CD4-positive, alpha-beta T cell treated with Interleukin-15 for 4 hours (primary cell): ENCODE results near the gene TMOD3.
"Not testable (repeated sequence)": the region's sequence is repeated elsewhere in the genome, so short reads cannot be mapped to it uniquely, and the experiment has no call there.

Source experiments
- DNase-seq: peaks from one replicate; pipeline ENCODE4 v3.0.0-alpha.2; 2020; ENCODE audit warnings: low spot score

Gene TMOD3

DNA sequence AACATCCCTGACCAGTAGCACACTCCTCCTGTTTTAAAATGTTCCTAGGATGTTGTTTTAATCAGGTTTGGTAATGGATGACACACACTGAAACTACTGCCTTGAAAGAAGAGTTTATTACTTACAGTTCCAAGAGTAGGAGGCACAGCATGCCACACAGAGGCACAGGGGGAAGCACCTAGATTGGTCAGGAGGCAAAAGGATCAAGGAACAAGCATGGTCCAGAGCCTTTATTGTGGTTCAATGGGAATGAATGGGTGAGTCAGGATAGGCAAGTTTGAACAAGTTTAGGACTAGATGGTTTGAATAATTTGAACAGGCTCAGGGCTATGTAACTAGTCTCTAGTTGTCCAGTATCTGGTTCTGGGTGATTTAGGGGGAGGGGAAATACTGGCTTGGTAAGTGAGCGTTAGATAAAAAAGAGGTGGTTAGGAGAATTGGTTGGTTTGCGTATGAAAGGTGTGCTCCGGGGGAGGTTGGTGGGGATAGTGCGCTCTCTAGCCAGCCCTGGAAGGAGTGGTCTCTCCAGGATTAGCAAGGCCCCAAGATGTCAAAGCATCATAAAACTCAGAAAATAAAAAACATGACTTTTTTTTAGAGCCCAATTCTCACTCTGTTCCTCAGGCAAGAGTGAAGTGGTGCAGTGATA, 35.1 kb downstream of the TMOD3 start:
- no peak for DNase-seq

DNA sequence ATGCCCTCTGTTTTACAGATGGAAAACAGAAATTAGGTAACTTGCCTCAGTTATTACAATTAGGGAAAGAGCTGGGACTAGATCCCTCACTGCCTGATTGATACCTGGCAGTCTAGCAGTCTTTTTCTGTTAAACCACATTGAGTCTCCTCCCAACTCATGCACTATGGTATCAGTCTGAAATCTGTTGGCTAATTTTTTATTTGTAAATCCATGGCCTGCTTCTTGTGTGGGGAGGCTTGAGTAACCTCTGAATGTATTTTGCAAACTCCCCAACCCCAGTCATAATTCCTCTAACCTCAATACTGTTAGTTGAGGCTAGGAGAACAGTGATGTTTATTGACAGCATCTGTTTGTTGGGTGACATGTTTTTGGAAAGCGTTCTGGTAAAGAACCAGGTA, 35.9 kb downstream of the TMOD3 start:
- no peak for DNase-seq

DNA sequence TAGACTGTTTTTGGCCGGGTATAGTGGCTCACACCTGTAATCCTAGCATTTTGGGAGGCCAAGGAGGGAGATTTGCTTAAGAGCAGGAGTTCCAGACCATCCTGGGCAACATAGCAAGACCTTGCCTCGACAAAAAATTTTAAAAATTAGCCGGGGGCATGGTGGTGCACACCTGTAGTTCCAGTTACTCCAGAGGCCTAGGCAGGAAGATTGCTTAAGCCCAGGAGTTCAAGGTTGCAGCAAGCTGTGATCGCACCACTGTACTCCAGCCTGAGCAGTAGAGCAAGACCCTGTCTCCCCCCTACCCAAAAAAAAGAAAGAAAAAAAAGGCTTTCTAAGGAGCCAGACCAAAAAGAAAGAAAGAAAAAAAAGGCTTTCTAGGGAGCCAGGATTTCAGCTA, 36.7 kb downstream of the TMOD3 start:
- DNase-seq: no peak

DNA sequence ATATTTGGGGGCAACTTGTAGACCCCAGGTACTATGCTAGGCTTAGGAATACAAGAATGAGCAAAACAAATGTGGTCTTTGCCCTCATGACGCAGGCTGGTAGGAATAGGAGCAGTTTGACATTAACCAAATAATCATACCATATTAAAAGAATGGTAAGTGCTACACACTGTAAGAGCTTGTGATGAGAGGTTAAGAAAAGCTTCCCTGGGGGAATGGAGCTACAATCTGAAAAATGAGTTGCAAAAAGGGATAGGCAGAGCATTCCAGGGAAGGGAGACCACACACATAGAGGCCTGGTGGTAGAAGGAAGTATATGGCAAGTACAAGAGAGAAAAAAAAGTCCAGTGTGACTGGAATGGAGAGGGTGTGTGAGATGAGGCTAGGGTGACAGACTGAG, 37.3 kb downstream of the TMOD3 start:
- DNase-seq: no peak

DNA sequence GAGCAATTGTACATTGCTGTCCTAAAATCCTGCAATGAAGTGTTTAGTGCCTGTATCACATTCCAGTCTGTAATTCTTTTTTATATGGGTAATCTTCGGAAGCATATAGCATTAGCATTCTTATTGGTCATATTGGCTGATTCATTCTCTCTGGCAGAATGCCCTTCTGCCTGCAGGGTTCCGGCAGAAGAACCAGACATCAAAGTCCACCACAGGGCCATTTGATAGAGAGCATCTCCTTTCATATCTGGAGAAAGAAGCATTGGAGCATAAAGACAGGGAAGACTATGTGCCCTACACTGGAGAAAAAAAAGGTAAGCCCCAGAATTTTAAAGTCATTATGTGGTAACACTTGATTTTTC, 39.6 kb downstream of the TMOD3 start:
- no peak for DNase-seq

DNA sequence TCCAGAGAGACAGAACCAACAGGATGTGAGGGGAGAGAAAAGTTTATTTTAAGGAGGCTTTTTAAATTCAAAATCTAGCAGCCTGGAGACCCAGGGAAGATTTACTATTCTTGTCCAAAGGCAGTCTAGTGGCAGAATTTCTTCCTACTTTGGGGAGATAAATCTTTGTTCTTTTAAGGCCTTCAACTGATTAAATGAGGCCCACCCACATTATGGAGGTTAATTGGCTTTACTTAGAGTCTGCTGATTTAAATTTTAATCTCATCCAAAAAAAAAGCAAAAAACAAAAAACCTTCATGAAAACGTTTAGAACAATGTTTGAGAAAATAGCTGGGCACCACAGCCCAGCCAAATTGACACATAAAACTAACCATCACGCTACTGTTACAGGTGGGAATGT, 41.3 kb downstream of the TMOD3 start:
- no peak for DNase-seq

DNA sequence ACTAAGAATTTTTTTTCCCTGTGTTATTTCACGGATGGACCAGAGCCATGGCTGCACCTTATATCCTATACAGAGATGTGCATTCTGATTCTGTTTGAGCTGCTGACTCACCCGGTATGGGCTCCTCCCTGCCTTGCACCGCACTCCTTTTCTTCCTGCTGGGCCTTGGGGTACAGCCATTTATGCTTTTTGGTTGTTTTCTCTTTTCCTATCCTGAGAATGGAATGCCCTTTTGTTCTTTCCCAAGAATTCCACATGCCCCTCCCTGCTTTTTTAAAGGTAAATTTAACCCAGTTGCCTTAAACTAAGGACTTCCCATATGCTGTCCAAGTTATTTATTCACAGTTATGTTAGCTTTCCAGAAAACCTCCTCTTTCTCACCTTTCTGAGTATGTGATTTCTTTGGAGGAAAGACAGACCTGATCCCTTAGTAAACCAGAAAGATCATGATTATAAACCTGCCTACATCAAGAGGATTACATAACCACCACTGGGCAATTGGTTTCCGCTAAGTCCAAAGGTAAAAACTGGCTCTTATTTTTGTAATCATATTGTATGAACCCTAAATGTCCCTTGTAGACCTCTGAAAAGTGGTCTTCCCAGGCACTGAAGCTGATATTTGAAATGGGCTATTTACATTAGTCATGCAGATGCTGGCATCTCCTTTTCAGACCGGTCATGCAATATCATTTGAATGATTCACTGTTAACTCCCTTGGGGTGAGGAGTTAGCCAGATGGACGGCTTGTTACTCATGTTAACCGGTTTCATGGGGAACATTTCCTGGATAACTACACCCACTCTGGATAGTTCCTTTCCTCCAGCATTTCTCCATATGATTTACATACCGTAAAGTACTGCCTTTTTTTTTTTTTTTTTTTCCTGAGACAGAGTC, 45.5 kb downstream of the TMOD3 start:
- DNase-seq: no peak

DNA sequence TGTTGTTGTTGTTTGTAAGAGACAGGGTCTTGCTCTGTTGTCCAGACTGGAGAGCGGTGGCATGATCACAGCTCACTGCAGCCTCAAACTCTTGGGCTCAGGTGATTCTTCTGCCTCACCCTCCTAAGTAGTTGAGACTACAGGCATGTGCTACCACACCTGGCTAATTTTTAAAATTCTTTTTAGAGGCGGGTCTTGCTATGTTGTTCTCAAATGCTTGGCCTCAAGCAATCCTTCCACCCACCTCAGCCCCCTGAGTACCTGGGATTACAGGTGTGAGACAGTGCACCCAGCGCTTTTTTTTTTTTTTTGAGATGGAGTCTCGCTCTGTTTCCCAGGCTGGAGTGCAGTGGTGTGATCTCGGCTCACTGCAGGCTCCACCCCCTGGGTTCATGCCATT, 46.7 kb downstream of the TMOD3 start:
- no peak for DNase-seq

DNA sequence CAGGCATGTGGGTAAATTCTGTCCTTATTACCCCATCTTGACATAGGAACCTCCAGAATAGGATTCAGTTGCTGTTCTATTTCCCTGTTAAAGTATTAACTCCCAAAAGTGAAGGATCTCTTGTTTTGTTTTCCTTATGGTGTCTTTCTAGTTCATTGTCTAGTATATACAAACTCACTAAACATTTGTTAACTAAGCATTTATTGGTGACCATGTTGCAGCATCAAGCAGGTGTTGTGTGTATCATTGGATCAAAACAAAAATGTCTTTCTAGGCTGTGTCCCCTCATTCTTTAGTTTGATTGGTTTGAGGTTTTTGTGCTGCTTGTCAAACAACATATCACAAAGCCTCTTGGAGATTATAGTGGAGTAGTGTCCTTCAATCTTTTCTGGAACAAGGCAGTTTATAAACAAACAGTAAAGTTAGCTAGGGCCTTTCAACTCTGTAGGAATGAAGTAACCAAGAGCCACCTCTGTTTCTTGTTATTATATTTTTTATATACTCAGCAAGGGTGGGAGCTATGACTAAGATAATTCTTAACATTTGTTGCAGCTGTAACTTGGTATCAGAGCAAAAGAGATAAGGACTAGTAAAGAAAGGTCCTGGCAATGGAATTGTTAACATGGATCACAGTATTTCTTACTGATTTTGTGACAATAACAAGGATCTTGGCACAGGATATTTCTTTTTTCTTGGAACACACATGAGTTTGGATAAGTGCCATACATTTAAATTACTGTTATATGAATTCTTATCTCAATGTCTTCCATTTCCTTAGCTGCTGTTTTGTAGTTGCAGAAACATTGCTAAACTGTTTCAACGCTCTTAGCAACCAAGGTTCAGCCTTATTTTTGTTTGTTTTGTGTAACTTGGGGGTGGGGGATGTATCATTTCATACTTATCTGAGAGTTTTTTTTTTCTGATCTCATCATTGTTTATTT, 49.3 kb downstream of the TMOD3 start:
- DNase-seq: peak; percentile 23

DNA sequence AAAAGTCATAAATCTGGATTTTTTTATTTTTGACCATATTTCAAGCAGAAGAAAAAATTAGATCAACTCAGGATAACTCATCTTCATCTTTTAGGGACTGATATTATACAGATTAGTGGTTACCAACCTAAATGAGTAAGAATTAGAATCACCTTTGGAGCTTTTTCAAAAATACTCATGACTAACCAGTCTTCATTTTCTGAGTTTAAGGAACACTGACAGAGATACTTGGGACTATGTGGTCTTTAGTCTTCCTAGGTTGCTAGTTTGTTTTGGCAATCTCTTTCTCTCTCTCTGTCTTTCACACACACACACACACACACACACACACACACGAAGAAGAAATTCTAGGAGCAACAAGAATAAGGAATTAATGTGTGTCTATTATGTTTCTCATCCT, 50.1 kb downstream of the TMOD3 start:
- no peak for DNase-seq

DNA sequence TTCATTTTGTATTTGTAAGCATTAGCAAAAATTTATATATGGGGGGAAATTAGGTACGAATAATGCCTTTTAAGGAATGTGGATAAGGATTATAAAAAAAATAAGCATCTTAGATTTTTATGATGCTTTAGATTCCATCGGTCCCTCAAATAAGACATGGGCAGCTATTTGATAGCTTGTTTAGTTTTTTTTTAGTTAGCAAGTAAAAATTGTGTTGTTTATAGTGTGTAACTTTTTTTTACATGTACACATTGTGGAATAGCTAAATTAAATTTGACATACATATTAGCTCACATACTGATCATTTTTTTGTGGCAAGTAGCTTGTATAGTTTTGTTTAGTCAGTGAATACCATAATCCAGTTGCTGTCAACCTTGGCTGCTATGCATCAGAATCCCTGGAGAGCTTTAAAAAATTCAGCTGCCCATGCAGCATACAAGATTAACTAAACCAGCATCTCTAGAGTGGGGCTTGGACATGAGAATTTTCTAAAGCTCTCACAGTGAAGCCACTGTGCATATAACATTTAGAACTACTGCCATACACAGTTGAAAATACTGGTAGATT, 53.9 kb downstream of the TMOD3 start:
- no peak for DNase-seq

DNA sequence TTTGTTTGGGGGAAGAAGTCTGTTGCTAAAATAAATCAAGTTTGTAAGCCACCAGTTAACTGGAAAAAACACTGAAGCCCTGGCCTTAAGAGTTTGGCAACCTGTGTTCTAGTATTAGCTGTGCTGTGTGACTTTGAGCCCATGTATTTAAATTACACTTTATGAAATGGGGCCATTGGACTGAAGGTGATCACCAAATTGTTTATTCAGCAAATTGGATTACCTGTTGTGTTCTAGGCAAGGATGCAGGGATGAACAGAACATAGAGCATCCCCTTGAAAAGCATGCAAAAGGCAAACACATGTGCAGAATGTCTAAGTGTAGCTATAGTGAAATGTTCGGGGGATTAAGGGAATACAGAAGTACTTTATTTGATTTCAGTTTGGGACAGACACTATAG, 54.6 kb downstream of the TMOD3 start:
- DNase-seq: no peak

DNA sequence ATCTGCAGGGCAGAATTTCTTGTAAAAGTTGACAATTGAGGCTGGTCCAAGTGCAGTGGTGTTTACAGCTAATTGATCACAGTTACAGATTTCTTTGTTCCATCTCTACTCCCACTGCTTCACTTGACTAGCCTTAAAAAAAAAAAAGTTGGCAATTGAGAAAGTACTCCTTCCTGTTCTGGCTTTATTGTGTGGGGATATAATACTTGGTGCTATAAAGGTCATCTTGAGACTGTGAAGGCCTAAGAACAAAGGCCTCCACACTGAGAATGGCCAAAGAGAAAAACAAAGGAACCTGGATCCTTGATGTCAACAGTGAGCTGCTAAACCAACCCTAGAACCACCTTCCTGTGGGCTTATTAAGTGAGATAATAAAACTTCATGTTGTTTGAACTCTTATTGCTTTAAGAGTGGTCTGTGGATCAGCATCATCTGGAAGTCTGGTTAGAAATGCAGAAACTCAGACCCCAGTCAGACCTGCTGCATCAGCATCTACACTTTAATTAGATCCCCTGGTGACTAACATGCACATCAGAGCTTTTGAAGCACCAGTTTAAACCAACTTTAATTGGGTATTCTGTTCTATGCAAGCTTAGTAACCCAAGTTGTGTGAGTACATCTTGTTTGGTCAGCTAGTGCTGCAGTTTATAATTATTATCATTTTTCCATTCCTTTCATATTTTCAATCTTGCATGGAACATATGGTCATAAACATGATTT, 55.2 kb downstream of the TMOD3 start:
- DNase-seq: no peak

DNA sequence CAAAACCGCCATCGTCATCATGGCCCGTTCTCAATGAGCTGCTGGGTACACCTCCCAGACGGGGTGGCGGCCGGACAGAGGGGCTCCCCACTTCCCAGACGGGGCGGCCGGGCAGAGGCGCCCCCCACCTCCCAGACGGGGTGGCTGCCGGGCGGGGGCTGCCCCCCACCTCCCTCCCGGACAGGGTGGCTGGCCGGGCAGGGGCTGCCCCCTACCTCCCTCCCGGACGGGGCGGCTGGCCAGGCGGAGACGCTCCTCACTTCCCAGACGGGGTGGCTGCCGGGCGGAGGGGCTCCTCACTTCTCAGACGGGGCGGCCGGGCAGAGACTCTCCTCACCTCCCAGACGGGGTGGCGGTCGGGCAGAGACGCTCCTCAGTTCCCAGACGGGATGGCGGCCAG, 56.3 kb downstream of the TMOD3 start:
- DNase-seq: not testable (repeated sequence)

DNA sequence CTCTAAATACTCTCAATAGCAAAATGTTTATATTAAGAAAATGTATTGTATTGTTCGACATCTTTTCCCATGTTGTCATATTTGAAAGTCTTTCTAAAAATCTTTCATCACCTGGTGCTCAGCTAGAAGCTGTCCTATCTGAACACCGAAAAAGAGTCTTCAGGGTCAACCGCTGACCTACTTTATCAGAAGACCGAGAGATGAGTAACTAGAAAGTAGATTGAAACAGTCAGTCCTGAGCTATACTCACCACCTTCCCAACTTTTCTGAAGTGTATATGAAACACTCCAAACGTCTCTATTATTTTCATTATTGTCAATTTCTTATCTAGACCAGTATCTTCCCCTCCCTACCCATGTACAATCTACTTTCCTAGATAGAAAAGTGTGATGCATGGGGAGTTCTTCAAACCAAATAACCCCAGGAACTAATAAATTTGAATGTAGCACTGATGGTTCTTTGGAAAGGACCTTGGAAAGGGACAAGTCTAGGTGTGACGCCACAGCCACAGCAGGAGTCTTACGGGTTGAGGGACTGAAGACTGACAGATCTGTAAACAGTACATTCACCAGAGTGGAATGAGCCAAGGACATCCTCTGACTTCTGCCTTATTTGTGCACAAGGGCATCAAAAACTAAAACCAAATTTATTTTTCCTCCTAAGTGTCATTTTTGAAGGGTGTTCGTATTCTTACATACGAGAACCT, 58.6 kb downstream of the TMOD3 start:
- DNase-seq: no peak

DNA sequence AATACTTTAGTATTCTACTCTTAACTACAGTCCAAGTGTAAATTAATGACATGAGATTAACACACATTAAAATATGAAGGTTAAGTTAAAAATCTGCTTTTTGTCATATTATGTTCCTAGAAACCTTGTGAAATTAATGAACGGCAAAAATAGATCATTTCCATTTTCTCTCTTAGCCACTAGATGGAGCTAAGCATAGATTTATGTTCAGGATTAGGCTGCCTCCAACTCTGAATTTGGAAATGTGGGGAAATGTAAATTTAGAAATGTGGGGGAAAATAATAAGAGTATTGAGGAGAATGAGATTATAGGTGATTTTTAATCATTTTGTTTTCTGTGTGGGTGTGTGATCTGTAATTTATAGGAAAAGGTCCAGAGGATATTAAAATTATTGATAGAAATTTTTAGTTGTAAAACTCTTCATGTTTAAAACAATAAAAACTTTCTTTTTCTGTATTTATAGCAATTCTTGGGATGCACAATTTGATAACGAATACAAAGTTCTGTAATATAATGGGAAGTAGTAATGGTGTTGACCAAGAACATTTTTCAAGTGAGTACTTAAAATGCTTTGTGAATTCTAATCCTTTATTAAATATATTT, 59.2 kb downstream of the TMOD3 start:
- peak; percentile 39 for DNase-seq

DNA sequence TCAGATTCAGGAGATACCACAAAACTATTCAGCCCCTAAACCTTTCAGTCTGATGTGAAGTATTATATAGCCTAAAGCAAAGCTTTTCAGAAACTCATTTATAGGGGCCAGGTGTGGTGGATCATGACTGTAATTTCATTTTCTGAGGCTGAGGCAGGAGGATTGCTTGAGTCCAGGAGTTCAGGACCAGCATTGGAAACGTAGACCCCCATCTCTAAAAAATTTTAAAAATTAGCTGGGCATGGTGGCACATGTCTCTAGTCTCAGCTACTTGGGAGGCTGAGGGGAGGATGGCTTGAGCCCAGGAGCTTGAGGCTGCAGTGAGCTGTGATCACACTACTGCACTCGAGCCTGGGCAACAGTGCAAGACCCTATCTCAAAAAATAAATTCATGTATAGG, 60.0 kb downstream of the TMOD3 start:
- DNase-seq: no peak

DNA sequence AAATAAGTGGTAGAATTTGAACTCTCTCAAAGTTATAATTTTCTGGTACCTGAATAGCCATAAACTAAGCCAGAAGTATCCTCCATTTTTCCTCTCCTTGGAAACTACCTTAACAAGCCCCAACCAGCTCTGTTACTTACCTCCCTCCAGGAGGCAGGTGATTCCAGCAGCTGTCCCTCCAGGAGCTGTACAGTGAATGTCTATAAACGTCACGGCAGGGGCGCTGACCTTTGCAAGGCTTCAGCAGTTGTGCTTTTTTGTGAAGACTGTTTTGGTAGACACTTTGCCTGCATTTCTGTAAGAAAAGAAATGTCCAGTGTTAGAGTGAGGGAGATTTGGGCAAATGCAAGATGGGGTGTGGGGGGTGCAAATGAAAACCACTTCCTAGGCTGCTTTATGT, 75.0 kb downstream of the TMOD3 start:
- DNase-seq: no peak

DNA sequence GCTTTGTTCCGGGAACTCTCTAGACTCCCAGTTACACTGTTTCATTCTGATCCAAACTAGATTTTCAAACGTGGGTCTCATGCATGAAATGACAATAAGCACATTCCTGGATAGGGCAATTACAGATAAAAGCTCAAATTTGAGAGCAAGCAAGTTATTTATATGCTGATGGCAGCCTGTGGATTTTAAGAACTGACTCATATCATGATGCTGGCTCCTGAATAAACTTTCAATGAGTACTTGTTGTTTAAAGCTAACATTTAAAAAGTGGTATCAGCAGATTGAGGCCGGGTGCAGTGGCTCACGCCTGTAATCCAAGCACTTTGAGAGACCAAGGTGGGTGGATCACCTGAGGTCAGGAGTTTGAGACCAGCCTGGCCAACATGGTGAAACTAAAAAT, 75.5 kb downstream of the TMOD3 start:
- no peak for DNase-seq

DNA sequence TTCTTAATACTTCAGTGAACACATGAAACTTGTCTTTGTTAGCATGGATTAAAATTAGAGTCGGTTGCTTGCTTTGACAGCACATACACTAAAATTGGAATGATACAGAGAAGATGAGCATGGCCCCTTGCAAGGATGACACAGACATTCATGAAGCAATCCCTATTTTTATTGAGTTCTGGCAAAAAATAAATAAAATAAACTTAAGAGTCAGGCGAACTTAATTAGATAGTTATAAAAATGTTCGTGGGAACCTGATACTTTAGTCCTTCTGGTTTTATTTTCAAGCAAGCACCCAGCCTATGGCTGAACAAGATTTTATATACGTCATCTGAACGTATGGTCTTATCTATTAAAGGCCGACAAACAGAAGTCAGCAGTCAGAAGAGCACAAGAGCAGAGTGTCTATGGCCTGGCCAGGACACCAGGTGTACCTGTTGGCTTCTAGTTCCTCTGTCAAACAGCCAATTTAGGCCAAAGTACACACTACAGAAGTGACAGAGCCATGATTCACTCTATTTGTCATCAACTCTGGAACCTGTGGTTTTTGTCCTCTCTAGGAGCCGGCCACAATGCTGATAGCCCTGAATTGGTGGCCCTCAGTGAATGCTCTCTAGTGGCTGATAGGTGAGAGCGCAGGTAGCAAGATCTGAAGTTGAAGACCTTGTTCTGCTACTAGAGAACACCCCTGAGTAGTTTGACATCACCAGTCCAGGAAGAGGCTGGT, 77.8 kb downstream of the TMOD3 start:
- DNase-seq: no peak
